ENCODE data around the gene LYZL2. TPM values are rescaled to one million over a fixed set of nuclear protein-coding genes. Genes with fewer than 3 reads are reported as not detected.
"Not testable (repeated sequence)": the region's sequence is repeated elsewhere in the genome, so short reads cannot be mapped to it uniquely, and the experiment has no call there.

The LYZL2 gene
- total RNA-seq, 3 donors from 2014 or later, result not detected

- H3K36me3 Mint-ChIP-seq (ENCODE audit: insufficient read depth); H3K4me1 Mint-ChIP-seq (ENCODE audit: low read depth); H3K9me3 Mint-ChIP-seq; DNase-seq; H3K27me3 Mint-ChIP-seq (ENCODE audit: low read depth); H3K4me3 Mint-ChIP-seq; ATAC-seq: not testable (repeated sequence)
Measured at GRCh38 chr10:30592770-30593169, 36.8 kb downstream of the LYZL2 start.

GRCh38 chr10:30591249-30591670 lies 38.3 kb downstream of the LYZL2 start:
- Mint-ChIP-seq H3K27me3 (ENCODE audit: low read depth) (peaks cover 5% of the 10 kb centered on the region), H3K36me3 (ENCODE audit: insufficient read depth) (no peaks in the 10 kb centered on the region), H3K4me3 (no peak overlapping the region), H3K4me1 (ENCODE audit: low read depth) (no peaks in the 10 kb centered on the region), H3K9me3 (no peaks in the 10 kb centered on the region)
- DNase-seq (peak; percentile 34), ATAC-seq (peak in 1 of 2 donors; percentile 51)

GRCh38 chr10:30589441-30589840 lies 40.1 kb downstream of the LYZL2 start:
- H3K36me3 Mint-ChIP-seq (ENCODE audit: insufficient read depth), result no peaks in the 10 kb centered on the region
- H3K27me3 Mint-ChIP-seq (ENCODE audit: low read depth), result peaks cover 5% of the 10 kb centered on the region
- H3K4me3 Mint-ChIP-seq, result no peak overlapping the region
- ATAC-seq, result no peak
- no peaks in the 10 kb centered on the region for H3K4me1 Mint-ChIP-seq (ENCODE audit: low read depth)
- H3K9me3 Mint-ChIP-seq, result no peaks in the 10 kb centered on the region
- no peak for DNase-seq

GRCh38 chr10:30587522-30588031 lies 42.0 kb downstream of the LYZL2 start:
- no peaks in the 10 kb centered on the region for H3K36me3 Mint-ChIP-seq (ENCODE audit: insufficient read depth)
- H3K4me3 Mint-ChIP-seq, result no peak overlapping the region
- ATAC-seq (no peak), DNase-seq (no peak)
- H3K4me1 Mint-ChIP-seq (ENCODE audit: low read depth), result peaks cover 4% of the 10 kb centered on the region
- no peaks in the 10 kb centered on the region for H3K27me3 Mint-ChIP-seq (ENCODE audit: low read depth)
- H3K9me3 Mint-ChIP-seq, result no peaks in the 10 kb centered on the region

- Mint-ChIP-seq H3K4me1 (ENCODE audit: low read depth) (peaks cover 4% of the 10 kb centered on the region), H3K9me3 (no peaks in the 10 kb centered on the region), H3K36me3 (ENCODE audit: insufficient read depth) (no peaks in the 10 kb centered on the region), H3K4me3 (no peak overlapping the region), H3K27me3 (ENCODE audit: low read depth) (no peaks in the 10 kb centered on the region)
- ATAC-seq (no peak), DNase-seq (no peak)
Measured at GRCh38 chr10:30586828-30587227, 42.7 kb downstream of the LYZL2 start.

- ATAC-seq (no peak), DNase-seq (no peak)
- Mint-ChIP-seq H3K9me3 (no peaks in the 10 kb centered on the region), H3K4me1 (ENCODE audit: low read depth) (peaks cover 4% of the 10 kb centered on the region), H3K4me3 (peak overlapping the region; percentile 45), H3K36me3 (ENCODE audit: insufficient read depth) (no peaks in the 10 kb centered on the region), H3K27me3 (ENCODE audit: low read depth) (peaks cover 7% of the 10 kb centered on the region)
Measured at GRCh38 chr10:30583778-30584415, 45.7 kb downstream of the LYZL2 start.

- no peaks in the 10 kb centered on the region for H3K9me3 Mint-ChIP-seq
- H3K36me3 Mint-ChIP-seq (ENCODE audit: insufficient read depth), result no peaks in the 10 kb centered on the region
- peaks cover 4% of the 10 kb centered on the region for H3K4me1 Mint-ChIP-seq (ENCODE audit: low read depth)
- ATAC-seq (no peak), DNase-seq (no peak)
- peaks cover 7% of the 10 kb centered on the region for H3K27me3 Mint-ChIP-seq (ENCODE audit: low read depth)
- no peak overlapping the region for H3K4me3 Mint-ChIP-seq
Measured at GRCh38 chr10:30581779-30582380, 47.7 kb downstream of the LYZL2 start.

- no peak for ATAC-seq
- peaks cover 9% of the 10 kb centered on the region for H3K27me3 Mint-ChIP-seq (ENCODE audit: low read depth)
- H3K4me3 Mint-ChIP-seq, result no peak overlapping the region
- no peak for DNase-seq
- H3K4me1 Mint-ChIP-seq (ENCODE audit: low read depth), result peaks cover 4% of the 10 kb centered on the region
- H3K36me3 Mint-ChIP-seq (ENCODE audit: insufficient read depth), result no peaks in the 10 kb centered on the region
- H3K9me3 Mint-ChIP-seq, result no peaks in the 10 kb centered on the region
Measured at GRCh38 chr10:30580676-30581075, 48.9 kb downstream of the LYZL2 start.

- H3K36me3 Mint-ChIP-seq (ENCODE audit: insufficient read depth), result no peaks in the 10 kb centered on the region
- H3K9me3 Mint-ChIP-seq, result no peaks in the 10 kb centered on the region
- no peak for ATAC-seq
- DNase-seq, result no peak
- peaks cover 4% of the 10 kb centered on the region for H3K4me1 Mint-ChIP-seq (ENCODE audit: low read depth)
- peaks cover 9% of the 10 kb centered on the region for H3K27me3 Mint-ChIP-seq (ENCODE audit: low read depth)
- no peak overlapping the region for H3K4me3 Mint-ChIP-seq
Measured at GRCh38 chr10:30580241-30580640, 49.3 kb downstream of the LYZL2 start.

- no peaks in the 10 kb centered on the region for H3K36me3 Mint-ChIP-seq (ENCODE audit: insufficient read depth)
- DNase-seq (no peak), ATAC-seq (no peak)
- peaks cover 9% of the 10 kb centered on the region for H3K27me3 Mint-ChIP-seq (ENCODE audit: low read depth)
- H3K9me3 Mint-ChIP-seq, result no peaks in the 10 kb centered on the region
- no peak overlapping the region for H3K4me3 Mint-ChIP-seq
- peaks cover 4% of the 10 kb centered on the region for H3K4me1 Mint-ChIP-seq (ENCODE audit: low read depth)
Measured at GRCh38 chr10:30579574-30579973, 50.0 kb downstream of the LYZL2 start.

- DNase-seq (no peak), ATAC-seq (no peak)
- Mint-ChIP-seq H3K4me3 (no peak overlapping the region), H3K9me3 (no peaks in the 10 kb centered on the region), H3K36me3 (ENCODE audit: insufficient read depth) (no peaks in the 10 kb centered on the region), H3K27me3 (ENCODE audit: low read depth) (peaks cover 9% of the 10 kb centered on the region), H3K4me1 (ENCODE audit: low read depth) (no peaks in the 10 kb centered on the region)
Measured at GRCh38 chr10:30577048-30577447, 52.5 kb downstream of the LYZL2 start.

- Mint-ChIP-seq H3K4me3 (no peak overlapping the region), H3K9me3 (no peaks in the 10 kb centered on the region), H3K36me3 (ENCODE audit: insufficient read depth) (no peaks in the 10 kb centered on the region), H3K27me3 (ENCODE audit: low read depth) (peaks cover 9% of the 10 kb centered on the region), H3K4me1 (ENCODE audit: low read depth) (no peaks in the 10 kb centered on the region)
- no peak for ATAC-seq
- no peak for DNase-seq
Measured at GRCh38 chr10:30576641-30577040, 52.9 kb downstream of the LYZL2 start.

- Mint-ChIP-seq H3K36me3 (ENCODE audit: insufficient read depth) (no peaks in the 10 kb centered on the region), H3K4me1 (ENCODE audit: low read depth) (no peaks in the 10 kb centered on the region)
Measured at GRCh38 chr10:30574432-30574796, 55.1 kb downstream of the LYZL2 start.

GRCh38 chr10:30573721-30574431 lies 55.7 kb downstream of the LYZL2 start:
- DNase-seq, result no peak
- Mint-ChIP-seq H3K36me3 (ENCODE audit: insufficient read depth) (no peaks in the 10 kb centered on the region), H3K27me3 (ENCODE audit: low read depth) (peaks cover 5% of the 10 kb centered on the region), H3K9me3 (no peaks in the 10 kb centered on the region), H3K4me3 (no peak overlapping the region), H3K4me1 (ENCODE audit: low read depth) (no peaks in the 10 kb centered on the region)
- ATAC-seq, result no peak

More at GRCh38 chr10:30574432-30574796, 55.1 kb downstream of the LYZL2 start:
- ATAC-seq, result no peak
- Mint-ChIP-seq H3K4me3 (no peak overlapping the region), H3K27me3 (ENCODE audit: low read depth) (peaks cover 5% of the 10 kb centered on the region), H3K9me3 (no peaks in the 10 kb centered on the region)
- DNase-seq, result no peak

GRCh38 chr10:30565449-30565848 lies 64.1 kb downstream of the LYZL2 start:
- Mint-ChIP-seq H3K4me1 (ENCODE audit: low read depth) (no peaks in the 10 kb centered on the region), H3K36me3 (ENCODE audit: insufficient read depth) (no peaks in the 10 kb centered on the region), H3K27me3 (ENCODE audit: low read depth) (peaks cover 11% of the 10 kb centered on the region), H3K9me3 (no peaks in the 10 kb centered on the region), H3K4me3 (no peak overlapping the region)
- ATAC-seq, result no peak
- no peak for DNase-seq

Measured in activated T-cell treated with anti-CD3 and anti-CD28 coated beads, Interleukin-2, amount 50 U/mL, for 4 hours (primary cell).